Measurements from ENCODE around the gene ESF1. TPM values are rescaled to one million over a fixed set of nuclear protein-coding genes. Genes with fewer than 3 reads are reported as not detected.

Gene ESF1, protein sequence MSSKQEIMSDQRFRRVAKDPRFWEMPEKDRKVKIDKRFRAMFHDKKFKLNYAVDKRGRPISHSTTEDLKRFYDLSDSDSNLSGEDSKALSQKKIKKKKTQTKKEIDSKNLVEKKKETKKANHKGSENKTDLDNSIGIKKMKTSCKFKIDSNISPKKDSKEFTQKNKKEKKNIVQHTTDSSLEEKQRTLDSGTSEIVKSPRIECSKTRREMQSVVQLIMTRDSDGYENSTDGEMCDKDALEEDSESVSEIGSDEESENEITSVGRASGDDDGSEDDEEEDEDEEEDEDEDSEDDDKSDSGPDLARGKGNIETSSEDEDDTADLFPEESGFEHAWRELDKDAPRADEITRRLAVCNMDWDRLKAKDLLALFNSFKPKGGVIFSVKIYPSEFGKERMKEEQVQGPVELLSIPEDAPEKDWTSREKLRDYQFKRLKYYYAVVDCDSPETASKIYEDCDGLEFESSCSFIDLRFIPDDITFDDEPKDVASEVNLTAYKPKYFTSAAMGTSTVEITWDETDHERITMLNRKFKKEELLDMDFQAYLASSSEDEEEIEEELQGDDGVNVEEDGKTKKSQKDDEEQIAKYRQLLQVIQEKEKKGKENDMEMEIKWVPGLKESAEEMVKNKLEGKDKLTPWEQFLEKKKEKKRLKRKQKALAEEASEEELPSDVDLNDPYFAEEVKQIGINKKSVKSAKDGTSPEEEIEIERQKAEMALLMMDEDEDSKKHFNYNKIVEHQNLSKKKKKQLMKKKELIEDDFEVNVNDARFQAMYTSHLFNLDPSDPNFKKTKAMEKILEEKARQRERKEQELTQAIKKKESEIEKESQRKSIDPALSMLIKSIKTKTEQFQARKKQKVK
- total RNA-seq (2022; extraction: Qiagen RNA extraction; ENCODE audit: low read depth) = 19.4 to 26.9 TPM (median 22.7 TPM) in 5 replicates

DNA sequence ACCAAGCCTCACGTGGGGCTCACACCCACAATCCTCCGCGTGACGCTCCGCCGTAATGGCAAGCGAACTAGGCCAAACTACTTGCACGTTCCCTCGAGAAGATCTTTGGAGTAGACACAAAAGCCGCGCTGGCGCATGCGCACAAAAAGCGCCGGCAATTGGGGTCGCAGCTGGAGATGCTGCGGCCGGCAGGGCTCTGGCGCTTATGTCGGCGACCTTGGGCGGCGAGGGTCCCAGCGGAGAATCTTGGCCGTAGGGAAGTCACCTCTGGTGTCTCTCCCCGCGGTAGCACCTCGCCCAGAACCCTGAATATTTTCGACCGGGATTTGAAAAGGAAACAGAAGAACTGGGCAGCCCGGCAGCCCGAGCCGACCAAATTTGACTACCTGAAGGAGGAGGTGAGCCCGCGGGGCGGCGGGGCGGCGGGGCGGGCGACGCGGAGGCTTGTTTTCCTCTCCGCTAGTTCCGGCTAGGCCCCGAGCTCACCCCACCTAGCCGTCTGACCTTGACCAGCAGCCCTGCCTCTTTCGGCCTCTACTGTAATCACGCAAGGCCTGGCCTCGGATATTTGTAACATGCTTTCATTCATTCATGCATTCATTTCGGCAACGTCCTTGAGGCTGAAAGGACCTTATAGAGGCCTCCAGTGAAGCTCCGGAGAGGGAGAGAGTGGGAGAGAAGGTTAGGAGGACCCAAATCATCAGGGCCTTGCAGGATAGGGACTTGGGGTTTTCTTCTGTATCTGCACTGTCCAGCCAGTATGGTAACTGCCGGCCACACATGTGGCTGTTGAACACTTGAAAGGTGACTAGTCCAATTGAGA, at the start of gene ESF1, which contains the start of gene NDUFAF5:
Gene ESF1, minus strand, starts transcription at position 27 of the 823 bp plus-strand sequence. CDS start 1,779 bp downstream, outside the sequence.
Gene NDUFAF5, plus strand, starts transcription at position 136 of the 823 bp plus-strand sequence. Its CDS starts 41 bp downstream, at position 177.

Other genes starting within 250 kb of the ESF1 start
- 8.3 to 11.4 TPM (median 10.4 TPM) in 5 replicates for gene TASP1, start 146.0 kb downstream of the ESF1 start, total RNA-seq (2022; extraction: Qiagen RNA extraction; ENCODE audit: low read depth)
- 30.0 to 38.4 TPM (median 35.1 TPM) in 5 replicates for gene NDUFAF5, start 109 bp upstream of the ESF1 start, total RNA-seq (2022; extraction: Qiagen RNA extraction; ENCODE audit: low read depth)
- not detected in 5 replicates for gene SEL1L2, start 205.7 kb upstream of the ESF1 start, total RNA-seq (2022; extraction: Qiagen RNA extraction; ENCODE audit: low read depth)
- gene MACROD2, start 210.6 kb upstream of the ESF1 start, total RNA-seq (2022; extraction: Qiagen RNA extraction; ENCODE audit: low read depth) = 0.34 to 0.93 TPM (median 0.45 TPM) in 5 replicates